ENCODE results near the gene FRRS1.

The FRRS1 gene

DNA sequence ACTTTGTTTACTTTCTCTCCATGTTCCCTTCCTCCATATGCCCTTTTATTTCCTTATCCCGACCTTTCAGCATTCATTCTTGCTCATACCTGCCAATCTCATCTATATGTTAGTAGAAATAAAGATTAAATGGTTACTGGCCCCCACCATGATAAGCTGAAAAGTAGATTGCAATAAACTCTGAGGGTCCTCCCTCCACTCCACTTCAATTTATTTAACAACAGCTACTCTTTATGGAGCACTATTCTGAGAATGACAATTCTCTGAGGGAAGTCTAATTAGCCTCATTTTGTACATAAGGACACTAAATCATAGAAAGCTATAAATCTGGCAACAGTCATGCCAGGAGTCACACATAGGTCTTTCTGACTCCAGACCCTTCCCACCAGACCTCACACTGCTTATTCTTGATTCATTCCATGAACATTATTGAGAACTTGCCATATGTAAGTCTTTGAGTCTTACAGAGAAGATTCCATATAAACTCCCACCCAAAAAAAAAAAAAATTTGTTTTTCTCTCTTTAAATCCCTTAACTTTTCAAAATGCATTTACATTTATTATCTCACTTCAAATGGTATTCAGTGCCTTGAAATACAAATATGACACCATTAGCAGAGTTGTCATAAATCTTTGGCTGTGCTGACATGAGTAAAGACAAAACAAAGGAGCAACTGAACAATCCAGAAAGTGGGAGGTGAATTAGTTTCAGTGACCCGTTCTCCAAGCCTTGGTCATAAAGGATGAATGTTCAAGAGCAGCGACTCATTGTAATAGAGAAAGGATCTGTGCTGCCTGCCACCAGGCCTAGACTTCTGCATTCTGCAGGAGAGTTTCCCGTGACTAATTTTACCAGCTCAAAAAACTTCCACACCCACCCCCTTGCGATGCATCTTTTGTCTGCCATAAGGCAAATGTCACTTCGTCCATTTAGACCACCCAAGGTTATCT, 92.0 kb downstream of the FRRS1 start:
- peak; percentile 49 for DNase-seq

DNA sequence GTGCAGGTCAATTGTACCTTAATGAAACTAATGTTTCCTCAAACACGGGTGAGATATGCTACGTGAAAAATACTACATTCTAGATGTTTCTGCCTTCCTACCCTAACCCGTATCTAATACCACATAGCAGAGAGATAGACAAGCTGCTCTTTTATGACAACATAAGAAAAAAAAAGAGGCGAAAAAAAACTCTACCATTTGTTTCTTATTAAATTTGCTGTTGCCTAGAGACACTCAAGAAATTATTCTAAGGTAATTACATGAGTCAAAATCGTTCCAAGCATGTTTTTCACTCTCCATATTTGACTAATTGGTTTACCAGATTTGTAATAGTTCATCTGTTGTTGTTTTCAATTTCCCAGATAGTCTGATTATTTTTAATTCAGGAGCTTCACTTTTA, 93.1 kb downstream of the FRRS1 start:
- no peak for DNase-seq

DNA sequence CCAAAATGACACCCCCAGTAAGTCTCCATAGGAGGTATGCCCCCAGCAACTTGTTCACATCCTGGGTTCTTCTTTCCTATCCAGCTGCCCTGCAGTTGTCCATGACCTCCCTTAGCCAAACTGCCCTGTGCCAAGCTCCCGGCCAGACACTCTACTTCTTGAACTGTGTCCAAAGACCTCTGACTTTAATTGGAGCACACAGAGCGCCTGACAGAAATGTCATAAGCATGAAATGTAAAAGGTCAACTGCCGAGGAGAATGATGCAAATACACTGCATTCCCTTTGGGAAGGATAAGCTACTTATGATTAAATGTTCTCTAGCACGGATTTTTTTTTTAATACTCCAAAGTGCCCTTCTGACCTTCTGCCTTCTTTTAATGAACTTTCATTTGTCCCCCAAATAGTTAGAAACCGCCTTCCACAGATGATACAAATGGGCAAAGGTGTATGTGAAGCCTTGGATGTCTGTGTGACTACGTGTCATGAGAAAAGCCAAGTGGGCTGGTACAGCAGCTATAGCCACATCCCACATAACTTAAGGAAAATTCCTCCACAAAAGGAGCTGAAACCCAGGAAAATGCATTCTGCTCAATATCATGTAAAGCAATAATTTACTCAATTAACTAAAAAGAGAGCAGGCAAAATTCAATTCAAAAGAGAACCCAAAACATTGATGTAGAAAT, 93.8 kb downstream of the FRRS1 start:
- no peak for DNase-seq

DNA sequence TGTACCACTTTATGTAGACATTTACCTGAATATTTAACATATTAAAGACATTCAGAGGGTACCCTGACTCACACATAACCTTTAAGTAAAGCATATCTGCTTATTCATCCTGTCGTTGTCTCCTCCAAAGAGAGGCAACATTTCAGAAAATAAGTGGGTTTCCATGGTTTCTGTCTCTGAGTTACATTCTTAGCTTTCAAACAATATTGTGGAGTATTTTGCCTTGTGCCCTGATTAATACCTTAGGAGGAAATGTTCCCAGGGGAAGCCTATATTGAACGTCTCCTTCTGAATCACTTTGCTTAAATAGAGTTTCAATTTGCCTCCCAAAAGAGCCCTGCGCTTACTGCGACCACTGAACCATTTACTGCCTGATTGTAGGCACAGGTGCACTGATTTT, 94.4 kb downstream of the FRRS1 start:
- DNase-seq: no peak

DNA sequence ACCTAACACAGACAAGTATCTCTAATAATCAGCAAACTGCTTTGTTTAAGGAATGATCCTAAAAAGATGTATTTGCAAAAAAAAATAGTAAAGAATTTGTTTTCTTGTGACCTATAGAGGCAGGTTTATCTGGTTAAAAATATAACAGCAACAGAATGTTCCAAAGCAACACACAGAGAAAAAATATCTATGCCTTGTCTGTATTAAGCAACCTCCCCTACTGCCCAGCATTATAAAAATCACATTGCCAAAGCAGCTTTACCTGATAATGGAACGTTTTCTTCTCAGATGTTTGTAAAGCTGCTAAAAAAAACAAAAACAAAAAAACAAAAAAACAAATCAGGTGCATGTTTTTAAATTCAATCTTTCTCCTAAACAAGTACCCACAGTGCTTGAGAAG, 95.9 kb downstream of the FRRS1 start:
- DNase-seq: no peak

DNA sequence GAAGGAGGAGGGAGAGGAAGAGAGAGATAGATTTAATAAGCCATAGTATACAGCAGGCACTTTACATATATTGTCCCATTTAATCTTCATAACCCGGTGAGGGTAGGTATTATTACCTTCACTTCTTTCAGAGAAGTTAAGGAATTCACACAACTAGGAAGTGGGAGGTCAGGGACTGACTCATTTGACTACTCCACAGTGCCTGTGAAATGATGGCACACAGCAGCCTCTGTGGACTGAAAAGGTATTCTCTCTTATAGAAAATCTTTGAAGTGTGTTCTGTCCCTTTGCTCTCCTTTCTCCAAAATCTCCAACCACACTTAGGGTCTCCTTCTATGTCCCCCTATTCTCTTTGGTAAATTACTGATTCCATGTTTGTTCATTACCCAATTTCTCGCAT, 96.6 kb downstream of the FRRS1 start:
- no peak for DNase-seq

DNA sequence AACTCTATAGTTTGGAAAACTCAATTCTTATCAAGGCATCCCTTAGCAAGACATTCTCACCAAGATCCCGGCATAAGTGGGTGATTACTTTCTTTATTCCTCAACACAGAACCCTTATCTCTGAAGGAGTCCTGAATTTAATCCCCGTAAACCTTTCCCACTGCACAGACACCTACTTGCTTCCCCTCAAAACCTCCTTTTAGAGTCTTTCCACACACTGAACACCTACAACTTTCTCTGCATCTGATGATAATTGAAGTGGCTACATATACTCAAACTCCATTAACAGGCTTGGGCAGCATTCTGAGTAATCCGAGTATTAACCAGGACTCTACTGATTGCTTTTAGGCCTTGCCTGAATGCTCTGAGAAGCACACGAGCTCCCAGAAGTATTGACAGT, 97.1 kb downstream of the FRRS1 start:
- DNase-seq: no peak

DNA sequence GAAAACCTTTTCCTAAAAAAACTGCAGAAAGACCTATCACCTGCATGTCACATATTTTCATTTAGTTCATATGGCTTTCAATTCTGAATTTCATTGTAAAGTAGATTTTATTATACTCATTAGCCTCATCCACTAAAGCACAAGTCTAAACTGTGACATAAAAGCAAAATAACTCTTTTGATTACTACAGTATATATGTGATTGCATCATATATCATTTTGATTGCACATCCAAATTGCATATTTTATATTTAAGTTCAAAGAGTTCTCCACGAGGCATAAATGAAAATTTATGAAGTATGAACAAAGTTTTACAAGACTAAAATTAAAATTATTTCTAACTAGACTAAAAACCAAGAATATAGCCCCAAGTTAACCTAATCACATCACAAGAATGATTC, 101.2 kb downstream of the FRRS1 start:
- no peak for DNase-seq

DNA sequence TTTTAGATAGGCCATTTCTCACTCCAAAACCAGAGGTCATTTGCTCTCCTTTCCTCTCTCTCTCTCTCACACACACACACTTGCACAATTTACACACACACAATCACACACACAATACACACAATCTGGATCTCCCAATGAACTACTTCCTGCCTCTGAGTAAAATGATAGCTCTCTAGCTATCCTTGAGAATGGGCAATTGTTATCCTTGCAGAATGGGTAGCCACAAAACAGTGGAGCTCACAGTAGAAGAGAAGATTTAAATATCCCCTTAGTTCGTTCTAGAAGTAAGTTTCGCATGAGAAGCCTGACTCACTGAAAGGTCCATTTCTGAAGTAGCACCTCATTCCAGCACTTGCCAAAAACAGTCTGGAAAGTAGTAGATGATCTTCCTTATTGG, 102.9 kb downstream of the FRRS1 start:
- no peak for DNase-seq

DNA sequence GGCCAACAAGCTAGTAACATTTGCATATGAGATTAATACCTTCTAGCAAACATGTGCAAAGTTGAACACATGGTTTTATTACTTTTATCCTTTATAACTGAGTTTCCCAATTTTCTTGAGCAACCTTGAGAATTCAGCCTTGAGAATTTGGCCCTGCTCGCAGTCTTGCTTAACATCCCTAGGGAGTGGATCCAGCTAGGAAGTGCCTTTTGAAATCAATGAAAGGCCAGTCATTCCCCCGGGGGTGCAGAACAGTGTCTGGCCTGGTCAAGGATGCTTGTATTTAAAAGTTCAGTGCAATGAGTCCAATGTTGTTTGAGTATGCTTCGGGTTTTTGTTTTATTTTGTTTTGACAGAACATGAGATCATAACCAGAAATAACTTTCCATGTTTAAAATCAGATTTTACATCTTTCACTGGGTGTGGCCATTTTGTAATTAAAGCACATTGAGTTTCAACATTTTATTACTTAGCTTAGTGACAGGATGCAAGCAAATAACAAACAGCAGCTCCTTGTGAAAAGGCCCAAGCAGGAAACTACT, 103.8 kb downstream of the FRRS1 start:
- no peak for DNase-seq

DNA sequence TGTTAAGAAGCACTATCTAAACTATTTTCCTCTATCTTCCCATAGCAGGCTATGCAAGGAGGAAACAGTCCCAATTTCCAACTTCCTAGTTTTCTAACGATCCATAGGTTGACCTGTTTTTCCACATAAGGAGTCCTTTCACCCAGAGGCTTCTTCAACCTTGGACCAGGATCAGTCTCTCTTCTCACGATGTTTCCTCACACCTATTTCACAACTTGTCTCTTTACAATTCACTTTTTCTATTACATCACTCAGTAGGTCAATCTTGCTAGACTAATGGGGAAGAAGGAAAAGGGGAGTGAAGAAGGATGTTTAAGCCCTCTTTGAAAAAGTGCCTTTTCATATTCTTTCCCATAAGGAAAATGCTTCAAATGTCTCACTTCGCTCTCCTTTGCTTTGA, 104.7 kb downstream of the FRRS1 start:
- DNase-seq: no peak

DNA sequence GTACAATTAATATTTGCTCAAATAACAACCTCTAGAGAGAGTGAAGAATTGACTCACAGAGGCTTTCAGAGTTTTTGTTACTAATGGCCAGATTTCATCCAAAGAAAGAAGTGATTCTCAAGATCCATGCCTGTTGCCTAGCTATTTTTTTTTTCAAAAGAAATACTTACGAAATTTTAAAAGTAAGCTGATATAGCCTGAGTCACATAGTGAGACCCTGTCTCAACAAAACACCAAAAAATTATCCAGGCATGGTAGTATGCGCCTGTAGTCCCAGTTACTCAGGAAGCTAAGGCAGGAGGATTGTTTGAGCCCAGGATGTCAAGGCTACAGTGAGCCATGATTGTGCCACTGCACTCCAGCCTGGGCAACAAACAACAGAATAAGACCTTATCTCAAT, 105.9 kb downstream of the FRRS1 start:
- no peak for DNase-seq

DNA sequence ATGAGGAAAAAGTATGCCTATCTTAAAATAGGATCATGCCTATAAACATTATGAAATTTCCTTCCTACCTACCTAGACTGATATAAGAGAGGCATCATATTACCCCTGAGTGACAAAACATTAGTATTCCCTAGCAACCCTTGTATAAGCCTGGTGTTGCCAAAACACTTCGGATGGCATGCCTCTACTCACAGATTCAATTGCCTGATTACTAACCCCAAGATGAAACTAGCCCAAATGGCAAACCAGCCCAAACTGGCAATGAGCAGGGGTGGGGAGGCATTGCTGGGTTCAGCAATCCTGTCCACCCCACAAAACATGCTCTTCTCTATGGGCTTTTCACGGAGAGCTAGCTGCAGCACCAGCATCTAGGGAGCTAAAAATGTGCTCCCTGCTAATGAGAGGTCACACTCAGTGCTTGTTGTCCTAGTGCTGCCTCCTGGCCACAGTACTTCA, 106.7 kb downstream of the FRRS1 start:
- no peak for DNase-seq

Measured in NCI-H1694 (cell line).